SK-N-SH treated with all-trans-retinoic acid at 6 μM for 48 hours (cell line): ENCODE results near the gene CDCA7L.

Source experiments
- ARNTL ChIP-seq: fragments of 450-650 bp; formaldehyde crosslinking; IDR thresholded peaks from 2 replicates; pipeline ENCODE4 v1.5.0; 2020; ENCODE audit warnings: low read depth, mild to moderate bottlenecking, moderate library complexity, borderline replicate concordance
- RARB ChIP-seq: fragments of 250-450 bp; sonication (Bioruptor Pico); IDR thresholded peaks from 2 replicates; pipeline ENCODE4 v1.8.0; 2021; ENCODE audit warnings: mild to moderate bottlenecking, moderate library complexity
- ZFP30 ChIP-seq: fragments of 450-650 bp; formaldehyde crosslinking; IDR thresholded peaks from 2 replicates; pipeline ENCODE4 v1.5.0; 2022; ENCODE audit warnings: mild to moderate bottlenecking, moderate library complexity
- ZNF8 ChIP-seq: fragments of 450-650 bp; formaldehyde crosslinking; IDR thresholded peaks from 2 replicates; pipeline ENCODE4 v1.5.0; 2020; ENCODE audit warnings: mild to moderate bottlenecking, moderate library complexity
- TF ChIP-seq, protein P1 (sequence below): fragments of 250-450 bp; sonication (Bioruptor Pico); IDR thresholded peaks from 2 replicates; pipeline ENCODE4 v1.8.0; 2021; ENCODE audit warnings: low read depth, mild to moderate bottlenecking, moderate library complexity, borderline replicate concordance
- TF ChIP-seq, protein P2 (sequence below): fragments of 250-450 bp; sonication (Bioruptor Pico); IDR thresholded peaks from 2 replicates; pipeline ENCODE4 v1.8.0; 2020; ENCODE audit warnings: mild to moderate bottlenecking, moderate library complexity, borderline replicate concordance
- TF ChIP-seq, protein P3 (sequence below): fragments of 250-450 bp; sonication (Bioruptor Pico); IDR thresholded peaks from 2 replicates; pipeline ENCODE4 v1.5.1; 2021; ENCODE audit warnings: mild to moderate bottlenecking, moderate library complexity

DNA sequence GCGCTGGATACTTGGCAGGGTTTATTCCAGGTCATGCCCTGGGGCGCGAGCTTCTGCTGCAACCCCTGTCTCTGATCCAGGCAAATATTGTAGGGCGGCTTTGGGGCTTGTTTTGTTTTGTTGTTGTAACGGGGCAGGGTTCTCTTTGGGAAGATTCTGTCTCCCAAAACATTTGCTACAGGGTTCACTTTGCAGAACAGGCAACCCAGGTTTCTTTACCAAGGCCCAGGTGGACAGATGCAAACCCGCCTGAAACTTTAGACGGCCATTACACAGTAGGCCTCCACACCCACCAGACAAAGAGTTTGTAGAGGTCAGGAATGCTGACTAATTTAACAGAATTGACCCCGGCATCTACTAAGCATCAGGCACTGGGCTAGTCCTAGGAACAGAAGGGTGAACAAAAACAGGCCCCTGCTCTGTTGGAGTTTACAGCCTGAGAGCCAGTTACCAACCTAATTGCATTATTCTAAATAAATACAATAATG lies 567 bp upstream of the CDCA7L start:
- TF ChIP-seq ZNF8 (CRISPR knock-in tag) (no peak), ZFP30 (CRISPR knock-in tag) (no peak), ARNTL (CRISPR knock-in tag) (no peak), RARB (no peak)
- TF ChIP-seq, protein P1, sequence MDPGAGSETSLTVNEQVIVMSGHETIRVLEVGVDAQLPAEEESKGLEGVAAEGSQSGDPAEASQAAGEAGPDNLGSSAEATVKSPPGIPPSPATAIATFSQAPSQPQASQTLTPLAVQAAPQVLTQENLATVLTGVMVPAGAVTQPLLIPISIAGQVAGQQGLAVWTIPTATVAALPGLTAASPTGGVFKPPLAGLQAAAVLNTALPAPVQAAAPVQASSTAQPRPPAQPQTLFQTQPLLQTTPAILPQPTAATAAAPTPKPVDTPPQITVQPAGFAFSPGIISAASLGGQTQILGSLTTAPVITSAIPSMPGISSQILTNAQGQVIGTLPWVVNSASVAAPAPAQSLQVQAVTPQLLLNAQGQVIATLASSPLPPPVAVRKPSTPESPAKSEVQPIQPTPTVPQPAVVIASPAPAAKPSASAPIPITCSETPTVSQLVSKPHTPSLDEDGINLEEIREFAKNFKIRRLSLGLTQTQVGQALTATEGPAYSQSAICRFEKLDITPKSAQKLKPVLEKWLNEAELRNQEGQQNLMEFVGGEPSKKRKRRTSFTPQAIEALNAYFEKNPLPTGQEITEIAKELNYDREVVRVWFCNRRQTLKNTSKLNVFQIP (CRISPR knock-in tag): no peak
- TF ChIP-seq, protein P2, sequence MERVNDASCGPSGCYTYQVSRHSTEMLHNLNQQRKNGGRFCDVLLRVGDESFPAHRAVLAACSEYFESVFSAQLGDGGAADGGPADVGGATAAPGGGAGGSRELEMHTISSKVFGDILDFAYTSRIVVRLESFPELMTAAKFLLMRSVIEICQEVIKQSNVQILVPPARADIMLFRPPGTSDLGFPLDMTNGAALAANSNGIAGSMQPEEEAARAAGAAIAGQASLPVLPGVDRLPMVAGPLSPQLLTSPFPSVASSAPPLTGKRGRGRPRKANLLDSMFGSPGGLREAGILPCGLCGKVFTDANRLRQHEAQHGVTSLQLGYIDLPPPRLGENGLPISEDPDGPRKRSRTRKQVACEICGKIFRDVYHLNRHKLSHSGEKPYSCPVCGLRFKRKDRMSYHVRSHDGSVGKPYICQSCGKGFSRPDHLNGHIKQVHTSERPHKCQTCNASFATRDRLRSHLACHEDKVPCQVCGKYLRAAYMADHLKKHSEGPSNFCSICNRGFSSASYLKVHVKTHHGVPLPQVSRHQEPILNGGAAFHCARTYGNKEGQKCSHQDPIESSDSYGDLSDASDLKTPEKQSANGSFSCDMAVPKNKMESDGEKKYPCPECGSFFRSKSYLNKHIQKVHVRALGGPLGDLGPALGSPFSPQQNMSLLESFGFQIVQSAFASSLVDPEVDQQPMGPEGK (CRISPR knock-in tag): no peak
- TF ChIP-seq, protein P3, sequence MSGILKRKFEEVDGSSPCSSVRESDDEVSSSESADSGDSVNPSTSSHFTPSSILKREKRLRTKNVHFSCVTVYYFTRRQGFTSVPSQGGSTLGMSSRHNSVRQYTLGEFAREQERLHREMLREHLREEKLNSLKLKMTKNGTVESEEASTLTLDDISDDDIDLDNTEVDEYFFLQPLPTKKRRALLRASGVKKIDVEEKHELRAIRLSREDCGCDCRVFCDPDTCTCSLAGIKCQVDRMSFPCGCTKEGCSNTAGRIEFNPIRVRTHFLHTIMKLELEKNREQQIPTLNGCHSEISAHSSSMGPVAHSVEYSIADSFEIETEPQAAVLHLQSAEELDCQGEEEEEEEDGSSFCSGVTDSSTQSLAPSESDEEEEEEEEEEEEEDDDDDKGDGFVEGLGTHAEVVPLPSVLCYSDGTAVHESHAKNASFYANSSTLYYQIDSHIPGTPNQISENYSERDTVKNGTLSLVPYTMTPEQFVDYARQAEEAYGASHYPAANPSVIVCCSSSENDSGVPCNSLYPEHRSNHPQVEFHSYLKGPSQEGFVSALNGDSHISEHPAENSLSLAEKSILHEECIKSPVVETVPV (CRISPR knock-in tag): no peak
